ENCODE measurements around the gene IFIT2.

DNA sequence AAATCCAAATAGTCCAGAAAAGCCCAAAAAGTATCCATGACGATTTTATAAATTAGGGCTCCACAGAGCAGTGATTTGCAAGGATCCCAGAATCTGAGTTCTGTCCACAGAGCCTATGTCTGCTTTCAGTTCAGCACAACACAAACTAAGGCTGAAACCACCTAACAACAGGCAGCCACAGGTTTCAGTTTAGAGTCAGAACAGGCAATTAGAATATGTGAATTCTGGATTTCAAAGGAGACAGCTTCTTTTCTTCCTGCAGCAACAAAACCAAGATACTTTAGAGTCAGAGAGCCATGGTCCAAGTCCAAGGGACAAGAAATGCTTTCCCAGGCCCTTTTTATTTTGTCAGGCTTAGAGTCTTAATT lies 49.5 kb downstream of the IFIT2 start:
- TF ChIP-seq, protein P1, sequence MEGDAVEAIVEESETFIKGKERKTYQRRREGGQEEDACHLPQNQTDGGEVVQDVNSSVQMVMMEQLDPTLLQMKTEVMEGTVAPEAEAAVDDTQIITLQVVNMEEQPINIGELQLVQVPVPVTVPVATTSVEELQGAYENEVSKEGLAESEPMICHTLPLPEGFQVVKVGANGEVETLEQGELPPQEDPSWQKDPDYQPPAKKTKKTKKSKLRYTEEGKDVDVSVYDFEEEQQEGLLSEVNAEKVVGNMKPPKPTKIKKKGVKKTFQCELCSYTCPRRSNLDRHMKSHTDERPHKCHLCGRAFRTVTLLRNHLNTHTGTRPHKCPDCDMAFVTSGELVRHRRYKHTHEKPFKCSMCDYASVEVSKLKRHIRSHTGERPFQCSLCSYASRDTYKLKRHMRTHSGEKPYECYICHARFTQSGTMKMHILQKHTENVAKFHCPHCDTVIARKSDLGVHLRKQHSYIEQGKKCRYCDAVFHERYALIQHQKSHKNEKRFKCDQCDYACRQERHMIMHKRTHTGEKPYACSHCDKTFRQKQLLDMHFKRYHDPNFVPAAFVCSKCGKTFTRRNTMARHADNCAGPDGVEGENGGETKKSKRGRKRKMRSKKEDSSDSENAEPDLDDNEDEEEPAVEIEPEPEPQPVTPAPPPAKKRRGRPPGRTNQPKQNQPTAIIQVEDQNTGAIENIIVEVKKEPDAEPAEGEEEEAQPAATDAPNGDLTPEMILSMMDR (conservative IDR thresholded peaks at IDR 0.05; ENCODE audit: low read depth in 2 of 2) = no peak
- no peak for TF ChIP-seq EZH2phosphoT487 (IDR thresholded peaks at IDR 0.05; ENCODE audit: unreplicated experiment)

Measured in GM23338 (cell line).